Measurements from ENCODE around the gene DYNC1H1. TPM values are rescaled to one million over a fixed set of nuclear protein-coding genes. Genes with fewer than 3 reads are reported as not detected.
A peak's percentile ranks its signal among the peaks of the same experiment; 100 is the strongest.

Gene DYNC1H1
- total and polyA plus RNA-seq, 2 of the 13 experiments (the other 11 are each of a cell fraction or from before 2014, with no cell fraction given), result 74.4 to 239 TPM

DNA sequence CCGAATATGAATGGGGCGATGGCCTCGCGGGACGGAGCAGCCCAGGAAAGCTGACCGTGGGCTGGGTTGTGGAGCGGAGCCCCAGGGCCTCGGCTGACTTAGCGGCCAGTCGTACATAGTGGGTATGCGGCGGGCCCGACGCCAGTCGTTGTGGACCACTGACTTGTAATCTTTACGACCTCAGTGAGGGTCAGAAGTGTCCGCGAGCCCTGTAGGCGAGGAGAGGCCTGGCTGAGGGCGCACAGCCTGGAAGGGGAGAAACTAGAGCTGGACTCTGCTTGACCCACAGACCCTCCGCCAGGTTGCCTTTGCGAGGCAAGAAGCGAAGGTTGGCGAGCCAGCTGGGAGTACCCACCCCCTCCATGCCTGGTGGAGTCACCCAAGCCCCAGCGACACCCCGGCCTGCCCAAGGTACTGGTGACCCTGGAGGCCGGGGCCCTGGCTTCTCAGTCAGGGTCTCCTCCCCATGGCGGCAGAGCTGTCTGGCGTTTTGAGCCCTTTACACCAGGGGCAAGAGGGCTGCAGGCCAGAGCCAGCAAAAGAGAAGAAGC, 15.6 kb upstream of the DYNC1H1 start:
- Histone ChIP-seq H3K9ac (ENCODE audit: insufficient read depth, low read depth, low read length) (peak overlapping the region; percentile 95), H4K20me1 (ENCODE audit: insufficient read depth, low read length) (no peaks in the 10 kb centered on the region), H3K36me3 (replicated peaks in 1 of 2; ENCODE audit: control insufficient read depth in 1 of 2, insufficient read depth in 2 of 2, low read length in 2 of 2) (no peaks in the 10 kb centered on the region), H3K27me3 (ENCODE audit: control insufficient read depth in 1 of 2, insufficient read depth in 2 of 2, low read length in 2 of 2) (no peaks in the 10 kb centered on the region; a peak in 1 of 5 replicates), H3K9me3 (ENCODE audit: low read length) (no peaks in the 10 kb centered on the region), H3K4me3 (replicated peaks in 1 of 3; ENCODE audit: insufficient read depth in 1 of 3, low read depth in 2 of 3, low read length in 3 of 3) (peak overlapping the region; percentile 78 to 96 (median 91)), H3K27ac (ENCODE audit: extremely low read length, insufficient read depth, low read length) (peak overlapping the region; percentile 91), H3K4me1 (ENCODE audit: insufficient read depth, low read length) (peaks cover 20% of the 10 kb centered on the region), H3K4me2 (ENCODE audit: low read depth, low read length) (peak overlapping the region; percentile 82), H3K79me2 (ENCODE audit: insufficient read depth, low read length) (peaks cover 15% of the 10 kb centered on the region), H2AFZ (ENCODE audit: low read length) (no peak overlapping the region)
- no peak for FAIRE-seq
- 0% methylated on average over 9 of the region's 29 CpGs for WGBS (ENCODE audit: low lambda C conversion rate)
- ChIA-PET CTCF (ENCODE audit: low intra/inter-chr PET ratio, low total read pairs) (no interaction called here), POLR2A (interaction anchor here (0.9 to 2.3 kb wide), 12 partner anchors 10 to 591 kb away, joined by 3 to 17 read pairs (median 8); no protein-coding TSS in a partner anchor)
- ATAC-seq, result peak; percentile 32
- DNase-seq (ENCODE audit: low spot score), result no peak
- intact Hi-C loops (cut with micrococcal nuclease; ENCODE audit: unreplicated experiment), result loop anchor here (2.0 to 5.0 kb wide), 2 partner anchors 140 to 241 kb away; no protein-coding TSS in a partner anchor
- TSS peak; percentile 90 for BruUV-seq (replicated peaks)
- in situ Hi-C loops (cut with HindIII; ENCODE audit: extremely low pct_ligation_motif_present, low pct_unique_long_range_greater_than_20kb), result no loop called here
- TF ChIP-seq HNRNPH1 (optimal IDR thresholded peaks at IDR 0.05; ENCODE audit: low read depth, low read length) (no peak), ZNF256 (CRISPR knock-in tag; conservative IDR thresholded peaks at IDR 0.05) (0 out of 2 replicates have a peak, but pooled peaks have one; percentile 7), ARNTL (CRISPR knock-in tag; IDR thresholded peaks at IDR 0.05) (no peak), ZNF317 (CRISPR knock-in tag; IDR thresholded peaks at IDR 0.05) (0 out of 2 replicates have a peak, but pooled peaks have one; percentile 5), ZFP82 (CRISPR knock-in tag; IDR thresholded peaks at IDR 0.05; ENCODE audit: borderline replicate concordance) (no peak), ZC3H13 (CRISPR knock-in tag; IDR thresholded peaks at IDR 0.05) (0 out of 2 replicates have a peak, but pooled peaks have one; percentile 65), ZNF431 (CRISPR knock-in tag; IDR thresholded peaks at IDR 0.05; ENCODE audit: borderline replicate concordance, low read depth) (0 out of 2 replicates have a peak, but pooled peaks have one; percentile 25), HNRNPL (IDR thresholded peaks at IDR 0.05; ENCODE audit: low read depth, low read length) (0 out of 2 replicates have a peak, but pooled peaks have one; percentile 8), RBFOX2 (IDR thresholded peaks at IDR 0.05; ENCODE audit: low read depth, low read length) (peak; percentile 17), ZNF546 (CRISPR knock-in tag; conservative IDR thresholded peaks at IDR 0.05) (peak; percentile 72; the same call in 1 of the 2 replicates), ZNF354B (CRISPR knock-in tag; IDR thresholded peaks at IDR 0.05) (0 out of 2 replicates have a peak, but pooled peaks have one; percentile 11), RAD51 (IDR thresholded peaks at IDR 0.05; ENCODE audit: borderline replicate concordance) (no peak), ZNF205 (CRISPR knock-in tag; IDR thresholded peaks at IDR 0.05) (0 out of 2 replicates have a peak, but pooled peaks have one; percentile 9), ZNF737 (CRISPR knock-in tag; IDR thresholded peaks at IDR 0.05; ENCODE audit: borderline replicate concordance) (peak; percentile 85; the same call in 1 of the 2 replicates), FOXO1 (CRISPR knock-in tag; IDR thresholded peaks at IDR 0.05) (0 out of 2 replicates have a peak, but pooled peaks have one; percentile 15), NRL (CRISPR knock-in tag; IDR thresholded peaks at IDR 0.05; ENCODE audit: borderline replicate concordance) (peak; percentile 71; the same call in 1 of the 2 replicates), CERS6 (CRISPR knock-in tag; IDR thresholded peaks at IDR 0.05) (0 out of 2 replicates have a peak, but pooled peaks have one; percentile 24), RNF2 (conservative IDR thresholded peaks at IDR 0.05; ENCODE audit: low read depth) (no peak; the same call in 1 of the 2 replicates)
- TF ChIP-seq, protein P1, sequence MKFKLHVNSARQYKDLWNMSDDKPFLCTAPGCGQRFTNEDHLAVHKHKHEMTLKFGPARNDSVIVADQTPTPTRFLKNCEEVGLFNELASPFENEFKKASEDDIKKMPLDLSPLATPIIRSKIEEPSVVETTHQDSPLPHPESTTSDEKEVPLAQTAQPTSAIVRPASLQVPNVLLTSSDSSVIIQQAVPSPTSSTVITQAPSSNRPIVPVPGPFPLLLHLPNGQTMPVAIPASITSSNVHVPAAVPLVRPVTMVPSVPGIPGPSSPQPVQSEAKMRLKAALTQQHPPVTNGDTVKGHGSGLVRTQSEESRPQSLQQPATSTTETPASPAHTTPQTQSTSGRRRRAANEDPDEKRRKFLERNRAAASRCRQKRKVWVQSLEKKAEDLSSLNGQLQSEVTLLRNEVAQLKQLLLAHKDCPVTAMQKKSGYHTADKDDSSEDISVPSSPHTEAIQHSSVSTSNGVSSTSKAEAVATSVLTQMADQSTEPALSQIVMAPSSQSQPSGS (CRISPR knock-in tag; IDR thresholded peaks at IDR 0.05), result 0 out of 2 replicates have a peak, but pooled peaks have one; percentile 9
- TF ChIP-seq, protein P2, sequence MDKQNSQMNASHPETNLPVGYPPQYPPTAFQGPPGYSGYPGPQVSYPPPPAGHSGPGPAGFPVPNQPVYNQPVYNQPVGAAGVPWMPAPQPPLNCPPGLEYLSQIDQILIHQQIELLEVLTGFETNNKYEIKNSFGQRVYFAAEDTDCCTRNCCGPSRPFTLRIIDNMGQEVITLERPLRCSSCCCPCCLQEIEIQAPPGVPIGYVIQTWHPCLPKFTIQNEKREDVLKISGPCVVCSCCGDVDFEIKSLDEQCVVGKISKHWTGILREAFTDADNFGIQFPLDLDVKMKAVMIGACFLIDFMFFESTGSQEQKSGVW (CRISPR knock-in tag; IDR thresholded peaks at IDR 0.05; ENCODE audit: borderline replicate concordance), result 0 out of 2 replicates have a peak, but pooled peaks have one; percentile 34
